HG02943 (cell line): Measurements from ENCODE around the gene ARVCF.

Experiments used
- ATAC-seq: cut with Tn5 transposase; IDR thresholded peaks from one replicate; pipeline ENCODE4 v1.9.1; 2021; ENCODE audit warnings: mild to moderate bottlenecking, low read depth, moderate library complexity; ENCODE audit not compliant: unreplicated experiment

ARVCF gene

DNA sequence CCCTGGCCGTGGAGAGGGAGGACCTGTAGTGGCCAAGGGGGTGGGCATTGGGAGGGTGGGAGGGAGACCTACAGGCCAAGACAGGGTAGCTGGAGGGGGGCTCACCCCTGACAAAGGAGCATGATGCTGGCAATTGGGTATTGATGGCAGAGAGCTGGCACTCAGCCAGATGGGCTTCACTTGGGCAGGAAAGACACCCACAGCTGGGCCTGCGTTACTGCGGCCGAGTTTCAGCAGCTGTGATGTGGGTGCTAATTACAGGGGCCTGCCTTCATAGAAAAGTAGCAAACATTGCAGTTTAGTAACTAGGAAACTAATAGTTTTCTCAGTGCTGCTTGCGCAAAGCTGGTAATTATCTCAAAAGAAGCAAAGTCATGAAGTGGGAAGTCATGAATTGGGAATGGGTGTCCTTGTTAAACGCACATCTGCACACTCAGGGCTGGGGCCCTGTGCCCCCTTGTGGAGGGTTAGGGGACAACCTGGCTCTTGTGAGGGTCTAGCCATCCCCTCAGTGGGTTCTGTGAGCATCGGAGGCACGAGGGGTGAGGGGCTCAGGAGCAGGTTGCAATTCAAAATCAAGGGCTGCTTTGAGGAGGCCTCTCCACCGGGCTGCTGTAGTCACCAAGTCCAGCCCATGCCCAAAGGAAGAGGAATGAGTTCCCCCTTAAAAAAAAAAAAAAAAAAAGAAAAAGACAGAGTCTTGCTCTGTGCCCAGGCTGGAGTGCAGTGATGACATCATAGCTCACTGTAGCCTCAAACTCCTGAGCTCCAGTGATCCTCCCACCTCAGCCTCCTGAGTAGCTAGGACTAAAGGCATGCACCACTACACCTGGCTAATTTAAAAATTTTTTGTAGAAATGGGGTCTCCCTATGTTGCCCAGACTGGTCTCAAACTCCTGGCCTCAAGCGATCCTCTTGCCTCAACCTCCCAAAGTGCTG, 50.6 kb downstream of the ARVCF start:
- ATAC-seq, result no peak

GRCh38 chr22:19964701-19965386, 51.8 kb downstream of the ARVCF start:
- ATAC-seq, result no peak

DNA sequence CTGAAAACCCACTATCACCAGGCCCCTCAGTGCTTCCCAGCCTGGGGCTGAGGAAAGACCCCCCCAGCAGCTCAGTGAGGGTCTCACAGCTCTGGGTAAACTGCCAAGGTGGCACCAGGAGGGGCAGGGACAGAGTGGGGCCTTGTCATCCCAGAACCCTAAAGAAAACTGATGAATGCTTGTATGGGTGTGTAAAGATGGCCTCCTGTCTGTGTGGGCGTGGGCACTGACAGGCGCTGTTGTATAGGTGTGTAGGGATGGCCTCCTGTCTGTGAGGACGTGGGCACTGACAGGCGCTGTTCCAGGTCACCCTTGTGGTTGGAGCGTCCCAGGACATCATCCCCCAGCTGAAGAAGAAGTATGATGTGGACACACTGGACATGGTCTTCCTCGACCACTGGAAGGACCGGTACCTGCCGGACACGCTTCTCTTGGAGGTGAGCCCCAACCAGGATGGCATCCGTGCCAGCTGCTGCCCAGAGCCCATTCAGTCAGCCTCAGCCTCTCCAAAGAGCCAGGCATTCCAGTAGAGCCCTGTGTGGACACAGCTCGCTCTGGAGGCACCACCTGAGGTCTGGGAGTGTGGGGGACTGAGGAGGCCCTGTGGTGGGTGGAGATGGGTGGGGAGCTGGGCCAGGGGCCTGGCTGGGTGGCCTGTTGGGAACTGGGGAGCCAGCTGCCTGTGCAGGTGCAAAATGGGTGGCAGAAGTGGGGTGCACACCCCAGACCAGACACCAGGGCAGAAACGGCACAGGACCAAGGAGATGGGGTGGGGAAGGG, 52.6 kb downstream of the ARVCF start:
- no peak for ATAC-seq

- no peak for ATAC-seq
These were observed 53.5 kb downstream of the ARVCF start for GRCh38 chr22:19962909-19963806.

DNA sequence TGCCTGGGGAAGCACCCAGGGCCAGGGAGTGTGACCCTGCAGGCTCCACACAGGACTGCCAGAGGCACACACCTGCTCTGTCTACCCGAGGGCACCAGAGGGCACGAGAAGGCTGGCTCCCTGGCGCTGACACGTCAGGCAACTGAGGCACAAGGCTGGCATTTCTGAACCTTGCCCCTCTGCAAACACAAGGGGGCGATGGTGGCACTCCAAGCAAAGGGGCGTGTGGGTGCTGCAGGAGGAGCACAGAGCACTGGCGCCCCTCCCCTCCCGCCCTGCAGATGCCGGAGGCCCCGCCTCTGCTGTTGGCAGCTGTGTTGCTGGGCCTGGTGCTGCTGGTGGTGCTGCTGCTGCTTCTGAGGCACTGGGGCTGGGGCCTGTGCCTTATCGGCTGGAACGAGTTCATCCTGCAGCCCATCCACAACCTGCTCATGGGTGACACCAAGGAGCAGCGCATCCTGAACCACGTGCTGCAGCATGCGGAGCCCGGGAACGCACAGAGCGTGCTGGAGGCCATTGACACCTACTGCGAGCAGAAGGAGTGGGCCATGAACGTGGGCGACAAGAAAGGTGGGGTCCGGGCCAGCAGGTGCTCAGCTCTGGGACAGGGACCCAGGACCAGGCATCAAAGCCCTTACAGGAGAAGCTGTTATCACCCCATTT, 54.2 kb downstream of the ARVCF start:
- no peak for ATAC-seq

GRCh38 chr22:19961868-19962245, 54.8 kb downstream of the ARVCF start:
- ATAC-seq, result no peak

DNA sequence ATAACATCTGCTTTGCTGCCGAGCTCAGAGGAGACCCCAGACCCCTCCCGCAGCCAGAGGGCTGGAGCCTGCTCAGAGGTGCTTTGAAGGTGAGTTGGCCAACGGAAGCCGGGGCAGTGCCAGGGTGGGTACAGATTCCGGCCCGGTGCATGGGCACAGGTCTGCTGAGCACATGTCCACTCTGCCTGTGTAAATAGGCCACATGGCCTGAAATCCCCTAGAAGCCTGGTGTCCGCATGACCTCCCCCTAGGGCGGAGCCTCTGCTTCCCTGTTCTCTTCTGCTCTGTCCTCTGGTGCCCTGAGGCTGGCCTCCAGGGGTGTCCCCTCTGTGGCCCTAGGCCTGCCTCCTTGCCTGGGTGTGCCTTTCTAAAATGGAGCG, 55.4 kb downstream of the ARVCF start:
- ATAC-seq, result no peak

DNA sequence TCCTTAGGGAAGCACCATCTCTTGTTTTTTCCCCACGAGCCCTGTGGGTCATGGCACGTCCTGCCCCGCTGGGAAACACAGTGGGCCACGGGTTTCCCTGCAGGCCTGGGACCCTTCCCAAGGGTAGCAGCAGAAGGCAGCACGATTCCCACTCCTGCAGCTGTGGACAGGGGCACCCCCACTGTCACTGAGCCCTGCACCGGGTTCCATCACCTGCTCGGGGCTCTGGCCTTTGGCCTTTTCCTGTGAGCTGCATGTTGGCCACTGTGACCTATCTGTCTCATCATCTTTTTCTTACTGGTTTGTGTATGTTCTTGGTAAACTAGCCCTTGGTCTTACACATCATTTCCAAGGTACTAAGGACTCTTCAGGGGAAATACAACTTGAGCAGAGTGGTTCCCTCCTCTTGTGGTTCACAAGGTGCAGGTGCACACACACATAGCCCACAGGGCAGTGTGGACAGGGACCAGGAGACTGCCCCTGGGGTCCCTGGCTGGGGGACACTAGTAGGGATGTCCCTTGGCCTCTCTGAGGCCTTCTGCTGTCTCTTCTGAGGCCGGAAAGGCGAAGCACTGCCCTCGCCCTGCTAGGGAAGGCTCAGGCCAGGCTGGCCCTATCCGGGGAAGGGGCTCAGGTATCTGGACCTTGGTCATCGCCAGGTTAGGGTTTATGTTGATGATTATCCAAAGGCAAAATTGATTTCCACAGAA, 56.0 kb downstream of the ARVCF start:
- no peak for ATAC-seq

- ATAC-seq, result no peak
These were observed 56.8 kb downstream of the ARVCF start for GRCh38 chr22:19959587-19960490.

- ATAC-seq, result no peak
These were observed 57.5 kb downstream of the ARVCF start for GRCh38 chr22:19959043-19959586.

- ATAC-seq, result no peak
These were observed 58.3 kb downstream of the ARVCF start for GRCh38 chr22:19958083-19959042.

GRCh38 chr22:19957445-19957844, 59.2 kb downstream of the ARVCF start:
- no peak for ATAC-seq

GRCh38 chr22:19955241-19956128, 61.1 kb downstream of the ARVCF start:
- ATAC-seq, result no peak

- no peak for ATAC-seq
These were observed 65.3 kb downstream of the ARVCF start for GRCh38 chr22:19951346-19951745.

- no peak for ATAC-seq
These were observed 68.4 kb downstream of the ARVCF start for GRCh38 chr22:19948057-19948760.
